ENCODE measurements around the gene FKBP10.
"Not testable (repeated sequence)": the region's sequence is repeated elsewhere in the genome, so short reads cannot be mapped to it uniquely, and the experiment has no call there.

The FKBP10 gene

GRCh38 chr17:41811549-41812380, 1.0 kb upstream of the FKBP10 start, which contains the start of gene P3H4:
P3H4 (minus strand) TSS chr17:41811949; CDS start chr17:41811915, 34 bp downstream.
- peak; percentile 87 for DNase-seq

- DNase-seq: no peak
Observed at GRCh38 chr17:41813152-41813680, 412 bp downstream of the FKBP10 start.

GRCh38 chr17:41813699-41814124, 908 bp downstream of the FKBP10 start:
- DNase-seq: no peak

GRCh38 chr17:41814195-41814594, 1.4 kb downstream of the FKBP10 start:
- DNase-seq: no peak

GRCh38 chr17:41816637-41817320, 4.0 kb downstream of the FKBP10 start:
- DNase-seq: no peak

- DNase-seq: no peak
Observed at GRCh38 chr17:41818024-41818423, 5.2 kb downstream of the FKBP10 start.

- no peak for DNase-seq
Observed at GRCh38 chr17:41821776-41822175, 9.0 kb downstream of the FKBP10 start.

- no peak for DNase-seq
Observed at GRCh38 chr17:41822216-41823140, 9.7 kb downstream of the FKBP10 start.

- no peak for DNase-seq
Observed at GRCh38 chr17:41823141-41823524, 10.3 kb downstream of the FKBP10 start.

- DNase-seq: no peak
Observed at GRCh38 chr17:41823580-41823979, 10.8 kb downstream of the FKBP10 start.

GRCh38 chr17:41824086-41824485, 11.3 kb downstream of the FKBP10 start:
- DNase-seq: no peak

GRCh38 chr17:41825175-41825845, 12.5 kb downstream of the FKBP10 start:
- no peak for DNase-seq

- DNase-seq: not testable (repeated sequence)
Observed at GRCh38 chr17:41829961-41830360, 17.2 kb downstream of the FKBP10 start.

- no peak for DNase-seq
Observed at GRCh38 chr17:41835214-41835799, 22.5 kb downstream of the FKBP10 start.

GRCh38 chr17:41835800-41836549, 23.2 kb downstream of the FKBP10 start, which contains the start of gene NT5C3B:
NT5C3B (minus strand) TSS chr17:41836232; CDS start chr17:41836193, 39 bp downstream.
- peak; percentile 64 for DNase-seq

- no peak for DNase-seq
Observed at GRCh38 chr17:41836550-41837196, 23.9 kb downstream of the FKBP10 start.

GRCh38 chr17:41837761-41838538, 25.1 kb downstream of the FKBP10 start, which contains the start of gene KLHL10:
KLHL10 (plus strand) TSS chr17:41837825; CDS start chr17:41837933, 108 bp downstream.
- DNase-seq: no peak

- DNase-seq: not testable (repeated sequence)
Observed at GRCh38 chr17:41839448-41839847, 26.6 kb downstream of the FKBP10 start.

GRCh38 chr17:41840781-41841180, 28.0 kb downstream of the FKBP10 start:
- not testable (repeated sequence) for DNase-seq
